ENCODE results near the gene CGB8.

CGB8 gene

GRCh38 chr19:48999481-49000325 is 49.2 kb downstream of the CGB8 start:
- TF ChIP-seq RAD21 (IDR thresholded peaks at IDR 0.05; ENCODE audit: low read depth): peak; percentile 42; the same call in 1 of the 2 replicates
- TF ChIP-seq TCF12 (IDR thresholded peaks at IDR 0.05; ENCODE audit: low read depth): no peak

DNA sequence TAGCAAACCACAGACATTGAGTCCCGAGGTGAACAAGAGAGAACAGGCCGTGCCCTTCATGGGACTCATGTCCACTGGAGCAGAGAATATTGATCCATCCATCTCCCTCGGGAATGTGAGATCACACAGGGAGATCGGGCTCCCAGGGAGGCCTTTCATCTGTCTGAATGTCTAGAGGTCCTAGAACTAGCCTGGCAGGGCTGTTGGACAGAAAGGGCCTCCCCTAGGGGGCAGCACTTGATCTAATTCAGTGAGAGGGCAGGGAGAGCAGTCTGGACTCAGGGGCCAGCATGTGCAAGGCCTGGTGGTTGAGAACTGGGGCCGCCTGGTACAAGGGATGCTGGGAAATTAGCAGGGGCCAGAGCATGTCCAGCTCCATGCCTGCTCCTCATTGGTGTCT is 50.9 kb downstream of the CGB8 start:
- no peak for TF ChIP-seq FOXM1 (IDR thresholded peaks at IDR 0.05; ENCODE audit: borderline replicate concordance, low read depth)
- TF ChIP-seq RAD21 (IDR thresholded peaks at IDR 0.05; ENCODE audit: low read depth): peak; percentile 46; the same call in 1 of the 2 replicates
- TF ChIP-seq, protein P1, sequence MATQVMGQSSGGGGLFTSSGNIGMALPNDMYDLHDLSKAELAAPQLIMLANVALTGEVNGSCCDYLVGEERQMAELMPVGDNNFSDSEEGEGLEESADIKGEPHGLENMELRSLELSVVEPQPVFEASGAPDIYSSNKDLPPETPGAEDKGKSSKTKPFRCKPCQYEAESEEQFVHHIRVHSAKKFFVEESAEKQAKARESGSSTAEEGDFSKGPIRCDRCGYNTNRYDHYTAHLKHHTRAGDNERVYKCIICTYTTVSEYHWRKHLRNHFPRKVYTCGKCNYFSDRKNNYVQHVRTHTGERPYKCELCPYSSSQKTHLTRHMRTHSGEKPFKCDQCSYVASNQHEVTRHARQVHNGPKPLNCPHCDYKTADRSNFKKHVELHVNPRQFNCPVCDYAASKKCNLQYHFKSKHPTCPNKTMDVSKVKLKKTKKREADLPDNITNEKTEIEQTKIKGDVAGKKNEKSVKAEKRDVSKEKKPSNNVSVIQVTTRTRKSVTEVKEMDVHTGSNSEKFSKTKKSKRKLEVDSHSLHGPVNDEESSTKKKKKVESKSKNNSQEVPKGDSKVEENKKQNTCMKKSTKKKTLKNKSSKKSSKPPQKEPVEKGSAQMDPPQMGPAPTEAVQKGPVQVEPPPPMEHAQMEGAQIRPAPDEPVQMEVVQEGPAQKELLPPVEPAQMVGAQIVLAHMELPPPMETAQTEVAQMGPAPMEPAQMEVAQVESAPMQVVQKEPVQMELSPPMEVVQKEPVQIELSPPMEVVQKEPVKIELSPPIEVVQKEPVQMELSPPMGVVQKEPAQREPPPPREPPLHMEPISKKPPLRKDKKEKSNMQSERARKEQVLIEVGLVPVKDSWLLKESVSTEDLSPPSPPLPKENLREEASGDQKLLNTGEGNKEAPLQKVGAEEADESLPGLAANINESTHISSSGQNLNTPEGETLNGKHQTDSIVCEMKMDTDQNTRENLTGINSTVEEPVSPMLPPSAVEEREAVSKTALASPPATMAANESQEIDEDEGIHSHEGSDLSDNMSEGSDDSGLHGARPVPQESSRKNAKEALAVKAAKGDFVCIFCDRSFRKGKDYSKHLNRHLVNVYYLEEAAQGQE (IDR thresholded peaks at IDR 0.05; ENCODE audit: low read depth): no peak

Data from Ishikawa (cell line).